DND-41 (cell line): Measurements from ENCODE around the gene GSE1.

Experiments
- ATAC-seq: fragments of 200-7000 bp; cut with Tn5 transposase; 3 replicates; pipeline ENCODE4 v1.9.1; 2021; ENCODE audit warnings: low read depth; ENCODE audit not compliant: insufficient read depth
- DNase-seq: peaks from one replicate; pipeline ENCODE4 v3.0.0-alpha.2; 2020
- H2AFZ ChIP-seq: 2 replicates; pipeline ENCODE4 v1.6.0; 2012; ENCODE audit warnings: low read depth, low read length
- H3K27ac ChIP-seq: 2 replicates; pipeline ENCODE4 v1.5.1; 2012; ENCODE audit warnings: low read length, inconsistent platforms
- H3K27me3 ChIP-seq: fragments of 200-600 bp; sonication (generic); 2 replicates; pipeline ENCODE4 v1.6.0; 2012; ENCODE audit warnings: low read length, mild to moderate bottlenecking, inconsistent platforms; ENCODE audit not compliant: insufficient read depth, poor library complexity
- H3K36me3 ChIP-seq: 2 replicates; pipeline ENCODE4 v1.5.1; 2012; ENCODE audit warnings: low read length, inconsistent platforms; ENCODE audit not compliant: insufficient read depth
- H3K4me1 ChIP-seq: 2 replicates; pipeline ENCODE4 v1.5.1; 2012; ENCODE audit warnings: mild to moderate bottlenecking, low read length; ENCODE audit not compliant: insufficient read depth
- H3K4me2 ChIP-seq: 2 replicates; pipeline ENCODE4 v1.6.0; 2012; ENCODE audit warnings: mild to moderate bottlenecking, moderate library complexity, low read length, inconsistent platforms; ENCODE audit not compliant: insufficient read depth
- H3K4me3 ChIP-seq, 2 experiments: fragments of 200-600 bp in 1 of 2; shearing (Covaris generic) in 1 of 2; 2 replicates each; pipeline ENCODE4 v1.5.1; 2012 to 2016; ENCODE audit warnings: inconsistent platforms in 2 of 2, low read length in 2 of 2, mild to moderate bottlenecking in 2 of 2, low read depth in 1 of 2, moderate library complexity in 1 of 2
- H3K79me2 ChIP-seq: 2 replicates; pipeline ENCODE4 v1.6.0; 2012; ENCODE audit warnings: low read length, inconsistent platforms; ENCODE audit not compliant: insufficient read depth
- H3K9ac ChIP-seq: 2 replicates; pipeline ENCODE4 v1.6.0; 2012; ENCODE audit warnings: low read depth, mild to moderate bottlenecking, inconsistent platforms, low read length, moderate library complexity
- H3K9me3 ChIP-seq: 2 replicates; pipeline ENCODE4 v1.5.1; 2012; ENCODE audit warnings: low read length, moderate library complexity, mild to moderate bottlenecking, inconsistent platforms; ENCODE audit not compliant: insufficient read depth, severe bottlenecking
- H4K20me1 ChIP-seq: 2 replicates; pipeline ENCODE4 v1.6.0; 2012; ENCODE audit warnings: low read length; ENCODE audit not compliant: insufficient read depth
- EZH2 ChIP-seq: IDR thresholded peaks from 3 replicates; pipeline ENCODE4 v1.6.1; 2012; ENCODE audit warnings: borderline replicate concordance, low read depth, mild to moderate bottlenecking, moderate library complexity, low read length, inconsistent platforms; ENCODE audit not compliant: severe bottlenecking
- TF ChIP-seq, protein P1 (sequence below): IDR thresholded peaks from 2 replicates; pipeline ENCODE4 v1.5.1; 2012; ENCODE audit warnings: borderline replicate concordance, low read length, moderate library complexity, mild to moderate bottlenecking; ENCODE audit not compliant: poor library complexity, severe bottlenecking; ENCODE audit errors: extremely low read depth

GSE1 gene

DNA sequence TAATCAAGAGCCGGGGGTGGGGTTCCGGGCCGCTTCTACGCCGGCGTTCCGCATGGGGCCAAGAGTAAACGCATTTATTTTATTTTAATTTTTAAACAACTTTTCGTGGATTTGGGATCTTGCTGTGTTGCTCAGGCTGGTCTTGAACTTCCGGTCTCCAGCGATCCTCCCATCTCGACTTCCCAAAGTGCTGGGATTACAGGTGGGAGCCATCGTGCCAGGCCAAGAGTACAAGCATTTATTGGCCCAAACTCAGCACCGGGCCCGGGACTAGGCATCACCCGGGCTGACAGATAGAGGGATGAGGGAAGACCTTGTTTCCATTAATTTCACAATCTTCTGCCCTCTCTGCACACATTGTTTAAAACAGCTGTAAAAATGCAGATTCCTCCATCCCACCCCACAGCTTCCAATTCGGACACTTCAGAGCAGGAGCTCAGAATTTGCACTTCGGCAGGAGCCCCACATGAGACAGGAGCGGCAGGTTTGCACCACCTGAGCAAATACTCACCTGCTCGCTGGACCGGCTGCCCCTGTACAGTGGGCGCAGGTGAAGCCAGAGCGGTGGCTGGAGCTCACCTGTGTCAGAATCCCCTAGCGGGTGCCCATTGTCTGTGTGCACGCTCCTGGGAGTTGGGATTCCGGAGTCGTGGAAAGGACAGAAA lies 76.3 kb downstream of the GSE1 start:
- no peak for DNase-seq
- H3K79me2 ChIP-seq = peaks cover 42% of the 10 kb centered on the region
- peak overlapping the region; percentile 27 to 98; a peak in 3 of 4 replicates for H3K4me3 ChIP-seq
- peak overlapping the region; percentile 87 for H3K4me2 ChIP-seq
- peaks cover 37% of the 10 kb centered on the region for H3K4me1 ChIP-seq
- peak overlapping the region; percentile 92 for H3K9ac ChIP-seq
- H2AFZ ChIP-seq = peak overlapping the region; percentile 56
- ATAC-seq = no peak
- peaks cover 2% of the 10 kb centered on the region for H3K27me3 ChIP-seq
- TF ChIP-seq, protein P1, sequence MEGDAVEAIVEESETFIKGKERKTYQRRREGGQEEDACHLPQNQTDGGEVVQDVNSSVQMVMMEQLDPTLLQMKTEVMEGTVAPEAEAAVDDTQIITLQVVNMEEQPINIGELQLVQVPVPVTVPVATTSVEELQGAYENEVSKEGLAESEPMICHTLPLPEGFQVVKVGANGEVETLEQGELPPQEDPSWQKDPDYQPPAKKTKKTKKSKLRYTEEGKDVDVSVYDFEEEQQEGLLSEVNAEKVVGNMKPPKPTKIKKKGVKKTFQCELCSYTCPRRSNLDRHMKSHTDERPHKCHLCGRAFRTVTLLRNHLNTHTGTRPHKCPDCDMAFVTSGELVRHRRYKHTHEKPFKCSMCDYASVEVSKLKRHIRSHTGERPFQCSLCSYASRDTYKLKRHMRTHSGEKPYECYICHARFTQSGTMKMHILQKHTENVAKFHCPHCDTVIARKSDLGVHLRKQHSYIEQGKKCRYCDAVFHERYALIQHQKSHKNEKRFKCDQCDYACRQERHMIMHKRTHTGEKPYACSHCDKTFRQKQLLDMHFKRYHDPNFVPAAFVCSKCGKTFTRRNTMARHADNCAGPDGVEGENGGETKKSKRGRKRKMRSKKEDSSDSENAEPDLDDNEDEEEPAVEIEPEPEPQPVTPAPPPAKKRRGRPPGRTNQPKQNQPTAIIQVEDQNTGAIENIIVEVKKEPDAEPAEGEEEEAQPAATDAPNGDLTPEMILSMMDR = no peak
- no peak for TF ChIP-seq EZH2
- no peak overlapping the region for H3K27ac ChIP-seq
- peaks cover 24% of the 10 kb centered on the region for H4K20me1 ChIP-seq
- no peaks in the 10 kb centered on the region for H3K9me3 ChIP-seq
- H3K36me3 ChIP-seq = peaks cover 19% of the 10 kb centered on the region

GRCh38 chr16:85689950-85690320 lies 76.8 kb downstream of the GSE1 start:
- ATAC-seq (no peak), DNase-seq (no peak)
- H3K27me3 ChIP-seq = peaks cover 4% of the 10 kb centered on the region
- peaks cover 13% of the 10 kb centered on the region for H3K36me3 ChIP-seq
- H3K9me3 ChIP-seq = no peaks in the 10 kb centered on the region
- TF ChIP-seq, protein P1 = no peak
- no peak for TF ChIP-seq EZH2
- no peak overlapping the region for H3K4me3 ChIP-seq
- H4K20me1 ChIP-seq = peaks cover 20% of the 10 kb centered on the region
- H3K4me2 ChIP-seq = 0 out of 2 replicates have a peak overlapping the region, but pooled peaks have one; percentile 87
- peaks cover 38% of the 10 kb centered on the region for H3K79me2 ChIP-seq
- no peak overlapping the region for H2AFZ ChIP-seq
- H3K4me1 ChIP-seq = peaks cover 36% of the 10 kb centered on the region
- H3K9ac ChIP-seq = no peak overlapping the region; the same call in 1 of the 2 replicates
- no peak overlapping the region for H3K27ac ChIP-seq

- DNase-seq (no peak), ATAC-seq (no peak)
- no peak overlapping the region for H3K4me3 ChIP-seq
- H3K36me3 ChIP-seq = peaks cover 7% of the 10 kb centered on the region
- no peaks in the 10 kb centered on the region for H3K9me3 ChIP-seq
- peaks cover 31% of the 10 kb centered on the region for H3K79me2 ChIP-seq
- peaks cover 16% of the 10 kb centered on the region for H4K20me1 ChIP-seq
- peaks cover 8% of the 10 kb centered on the region for H3K27me3 ChIP-seq
- H3K4me2 ChIP-seq = no peak overlapping the region
- H3K9ac ChIP-seq = no peak overlapping the region
- H3K4me1 ChIP-seq = peaks cover 30% of the 10 kb centered on the region
- no peak overlapping the region for H2AFZ ChIP-seq
- H3K27ac ChIP-seq = no peak overlapping the region
- TF ChIP-seq, protein P1 = no peak
- no peak for TF ChIP-seq EZH2
These were observed 77.4 kb downstream of the GSE1 start for GRCh38 chr16:85690469-85691064.
